SH-SY5Y (cell line): ENCODE measurements around the gene NOP16.

ENCODE experiments used
- GATA2 ChIP-seq: IDR thresholded peaks from 2 replicates; pipeline ENCODE4 v1.6.1; 2011; ENCODE audit warnings: mild to moderate bottlenecking, low read depth, low read length
- GATA3 ChIP-seq: IDR thresholded peaks from 2 replicates; pipeline ENCODE4 v1.6.1; 2011; ENCODE audit warnings: low read depth, mild to moderate bottlenecking, low read length, moderate library complexity

- no peak for TF ChIP-seq GATA2
- no peak for TF ChIP-seq GATA3
These were observed 18.1 kb upstream of the NOP16 start for GRCh38 chr5:176406436-176407052.
